SK-N-SH (cell line): ENCODE data around the gene UBTD1.

ENCODE experiments used
- CTCF ChIP-seq: fragments of 200-600 bp; sonication (generic); IDR thresholded peaks from 2 replicates; pipeline ENCODE4 v1.6.1; 2017; ENCODE audit warnings: antibody characterized with exemption, mild to moderate bottlenecking, moderate library complexity
- EP300 ChIP-seq, 2 experiments: IDR thresholded peaks; 2 replicates each; pipeline versions ENCODE4 v1.4.0 to v1.6.1; 2012; ENCODE audit warnings: borderline replicate concordance in 1 of 2, low read depth in 1 of 2, low read length in 1 of 2
- POLR2AphosphoS5 ChIP-seq: IDR thresholded peaks from 2 replicates; pipeline ENCODE4 v1.6.1; 2012; ENCODE audit warnings: low read depth, low read length
- RAD21 ChIP-seq: IDR thresholded peaks from 2 replicates; pipeline ENCODE4 v1.6.1; 2012; ENCODE audit warnings: mild to moderate bottlenecking, low read length
- REST ChIP-seq: IDR thresholded peaks from 2 replicates; pipeline ENCODE4 v1.6.1; 2012; ENCODE audit warnings: mild to moderate bottlenecking, low read depth, low read length, moderate library complexity
- USF2 ChIP-seq: fragments of 150-350 bp; IDR thresholded peaks from 2 replicates; pipeline ENCODE4 v1.6.1; 2017; ENCODE audit warnings: antibody characterized with exemption, low read length, low read depth, borderline replicate concordance
- YY1 ChIP-seq: IDR thresholded peaks from 2 replicates; pipeline ENCODE4 v1.4.0; 2012; ENCODE audit warnings: low read depth, mild to moderate bottlenecking

- no peak for TF ChIP-seq EP300 (IDR thresholded peaks at IDR 0.05; ENCODE audit: borderline replicate concordance in 1 of 2, low read depth in 1 of 2, low read length in 1 of 2)
- TF ChIP-seq POLR2AphosphoS5, result no peak
- TF ChIP-seq RAD21, result no peak
- TF ChIP-seq YY1, result no peak
- no peak for TF ChIP-seq REST
- TF ChIP-seq USF2, result no peak
- no peak for TF ChIP-seq CTCF
These were observed 92.2 kb downstream of the UBTD1 start for GRCh38 chr10:97590748-97591495.
